Naive thymus-derived CD8-positive, alpha-beta T cell (primary cell): ENCODE measurements around the gene CD24. TPM values are rescaled to one million over a fixed set of nuclear protein-coding genes. Genes with fewer than 3 reads are reported as not detected.
"Not testable (repeated sequence)": the region's sequence is repeated elsewhere in the genome, so short reads cannot be mapped to it uniquely, and the experiment has no call there.

Experiments used
- ATAC-seq, 2 donors: fragments of 150-1000 bp; cut with Tn5 transposase in 1 of 2; sonication (Bioruptor Pico), chemical (Tn5 transposase) in 1 of 2; 1 replicate in 1 of 2; 2 replicates in 1 of 2; pipeline ENCODE4 v1.10.0; 2021; ENCODE audit warnings: mild to moderate bottlenecking in 2 of 2, moderate library complexity in 2 of 2
- POLR2A ChIA-PET: fragments of 350-600 bp; sonication (Branson Sonifier 250); formaldehyde crosslinking; loops from one replicate; lab custom pipeline; 2021; ENCODE audit warnings: antibody characterized with exemption; lab: Charles Lee
- DNase-seq, 10 donors: peaks; one replicate each; pipeline versions ENCODE4 v3.0.0 to v3.0.0-alpha.2; 2020 to 2022
- H3K27ac Mint-ChIP-seq, 10 donors: one replicate each; pipeline ENCODE4 v1.8.0; 2020 to 2022; ENCODE audit warnings: mild to moderate bottlenecking in 10 of 10, mixed read lengths in 10 of 10, moderate library complexity in 4 of 10, inconsistent platforms in 1 of 10
- H3K27me3 Mint-ChIP-seq, 5 donors: one replicate each; pipeline ENCODE4 v1.8.0; 2021 to 2022; ENCODE audit warnings: mixed read lengths in 5 of 5
- H3K36me3 Mint-ChIP-seq, 3 donors: one replicate each; pipeline ENCODE4 v1.8.0; 2020 to 2022; ENCODE audit warnings: mixed read lengths in 3 of 3, mild to moderate bottlenecking in 2 of 3, inconsistent platforms in 1 of 3
- H3K4me1 Mint-ChIP-seq, 4 donors: one replicate each; pipeline ENCODE4 v1.8.0; 2021 to 2022; ENCODE audit warnings: mixed read lengths in 4 of 4
- H3K4me3 Mint-ChIP-seq, 10 donors: one replicate each; pipeline ENCODE4 v1.8.0; 2020 to 2022; ENCODE audit warnings: mild to moderate bottlenecking in 10 of 10, mixed read lengths in 10 of 10, moderate library complexity in 6 of 10, inconsistent platforms in 1 of 10
- H3K9me3 Mint-ChIP-seq, 9 donors: one replicate each; pipeline ENCODE4 v1.8.0; 2020 to 2022; ENCODE audit warnings: mixed read lengths in 9 of 9, mild to moderate bottlenecking in 3 of 9, inconsistent platforms in 1 of 9, moderate library complexity in 1 of 9
- polyA plus RNA-seq, 3 donors: library from polyadenylated mRNA; unstranded; fragments of 300-500 nt; fragmentation: Illumina TruSeq; gene quantifications; one replicate each; pipeline ENCODE4 v1.2.3, GENCODE V29; 2021
- total RNA-seq, 8 experiments: library from RNA in 2 of 8; stranded (reverse) in 2 of 8; gene quantifications; one replicate each; pipeline ENCODE4 v1.2.3 and lab custom pipeline; 2021 to 2026

Gene CD24, protein sequence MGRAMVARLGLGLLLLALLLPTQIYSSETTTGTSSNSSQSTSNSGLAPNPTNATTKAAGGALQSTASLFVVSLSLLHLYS
- total RNA-seq (1 to 10 TPM; 3.4 to 4.4 TPM), polyA plus RNA-seq (under 1 TPM in 1 of 3 donors, not detected in 2; 0.70 TPM), total RNA-seq (lab: John Stamatoyannopoulos, UW) (0 to 0.25 (median 0.04) reads per million in 6 experiments)

DNA sequence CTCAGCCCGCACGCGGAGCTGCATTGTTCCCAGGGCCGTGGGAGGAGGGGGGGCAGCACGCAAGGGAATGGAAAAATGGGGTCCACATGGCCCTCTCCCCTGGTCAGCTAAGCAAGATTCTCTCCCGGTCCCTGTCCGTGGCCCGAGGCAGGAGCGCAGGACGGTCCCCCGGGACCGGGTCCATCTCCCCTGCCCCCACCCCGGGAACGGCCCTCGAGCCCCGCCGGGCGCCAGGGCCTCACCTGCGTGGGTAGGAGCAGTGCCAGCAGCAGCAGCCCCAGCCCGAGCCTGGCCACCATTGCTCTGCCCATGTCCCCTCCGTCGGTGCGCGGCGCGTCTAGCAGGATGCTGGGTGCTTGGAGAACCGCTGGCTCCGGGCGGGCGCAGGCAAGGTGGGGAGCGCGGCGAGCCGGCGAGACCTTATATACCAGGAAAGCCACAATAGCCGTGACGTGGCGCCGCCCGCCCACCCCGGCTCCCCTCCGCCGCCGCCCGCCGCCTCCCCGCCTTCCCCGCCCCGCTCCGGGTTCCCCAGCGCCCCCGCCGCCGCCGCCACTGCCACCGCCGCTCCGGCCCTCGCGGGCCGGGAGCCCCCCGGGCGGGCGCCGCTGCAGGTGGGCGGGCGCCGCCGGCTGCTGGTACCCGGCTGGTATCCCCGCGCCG, at the start of gene CD24:
TSS of gene CD24 (minus strand) at position 394 of the 663 bp plus-strand sequence. CDS start at position 311, 83 bp downstream.
- H3K4me1 Mint-ChIP-seq: peaks cover 7 to 29% (median 14%) of the 10 kb centered on the region in 4 donors
- no peaks in the 10 kb centered on the region for H3K36me3 Mint-ChIP-seq
- DNase-seq: peak in 2 of 10 donors; percentile 16 to 24
- H3K27ac Mint-ChIP-seq: no peak within 1 kb of the TSS
- H3K4me3 Mint-ChIP-seq: peak within 1 kb of the TSS; percentile 59 to 84 (median 77)
- POLR2A ChIA-PET: no interaction called here
- peak; percentile 44 to 57 for ATAC-seq
- H3K27me3 Mint-ChIP-seq: peaks cover 36 to 73% (median 44%) of the 10 kb centered on the region in 5 donors
- no peaks in the 10 kb centered on the region for H3K9me3 Mint-ChIP-seq

DNA sequence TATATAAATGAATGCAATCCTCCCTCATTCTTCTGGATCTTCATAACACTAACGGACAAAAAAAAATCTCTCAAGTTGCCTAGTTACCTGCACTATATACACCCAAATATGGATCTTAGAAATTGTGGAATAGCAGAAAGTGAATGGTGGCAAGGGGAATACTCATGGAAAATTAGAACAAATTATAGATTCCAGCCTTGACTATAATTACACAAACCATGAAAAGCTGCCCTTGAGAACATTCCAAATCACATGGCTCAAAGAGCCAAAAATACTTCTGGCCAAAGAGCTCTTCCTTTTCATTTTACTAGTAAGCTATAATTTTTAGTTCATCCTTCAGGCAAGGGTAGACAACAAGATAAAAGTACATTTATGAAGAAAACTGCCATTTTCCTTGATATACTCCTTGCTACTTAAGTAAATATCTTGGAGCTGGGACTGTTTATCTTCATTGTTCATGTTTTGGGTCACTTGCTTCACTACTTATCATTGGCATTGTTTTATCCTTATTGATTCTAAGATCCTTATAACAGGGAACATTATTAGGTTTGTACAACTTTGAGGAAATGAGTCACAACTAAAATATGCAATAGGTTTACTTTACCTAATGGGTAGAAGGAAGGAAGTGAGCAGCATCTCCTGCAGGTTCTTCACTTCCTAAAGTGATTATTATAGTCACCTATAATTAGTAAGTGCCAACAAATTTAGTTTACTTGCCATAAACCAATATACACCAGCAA, 47.1 kb upstream of the CD24 start:
- DNase-seq (no peak), ATAC-seq (no peak)
- Mint-ChIP-seq H3K36me3 (no peaks in the 10 kb centered on the region), H3K27ac (peak overlapping the region in 1 of 10 donors; percentile 34), H3K9me3 (no peaks in the 10 kb centered on the region), H3K27me3 (peaks cover 0 to 2% (median 0%) of the 10 kb centered on the region in 5 donors), H3K4me3 (no peak overlapping the region), H3K4me1 (no peaks in the 10 kb centered on the region)
- POLR2A ChIA-PET: no interaction called here

DNA sequence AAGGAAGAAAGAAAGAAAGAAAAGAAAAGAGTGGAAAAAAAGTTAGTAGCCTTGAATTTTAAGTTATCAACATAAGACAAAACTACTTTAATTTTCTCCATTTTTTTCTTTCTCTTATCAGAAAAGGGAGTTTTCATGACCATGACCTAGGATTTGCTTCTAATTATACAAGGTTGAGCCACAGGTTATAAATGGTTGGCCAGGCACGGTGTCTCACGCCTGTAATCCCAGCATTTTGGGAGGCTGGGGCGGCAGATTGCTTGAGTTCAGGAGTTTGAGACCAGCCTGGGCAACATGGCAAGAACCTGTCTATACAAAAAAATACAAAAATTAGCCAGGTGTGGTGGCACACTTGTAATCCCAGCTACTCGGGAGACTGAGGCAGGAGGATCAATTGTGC, 45.7 kb upstream of the CD24 start:
- DNase-seq (no peak), ATAC-seq (no peak)
- Mint-ChIP-seq H3K4me3 (no peak overlapping the region), H3K27me3 (peaks cover 0 to 2% (median 1%) of the 10 kb centered on the region in 5 donors), H3K4me1 (no peaks in the 10 kb centered on the region), H3K36me3 (no peaks in the 10 kb centered on the region), H3K9me3 (no peaks in the 10 kb centered on the region), H3K27ac (no peak overlapping the region)
- POLR2A ChIA-PET: no interaction called here

DNA sequence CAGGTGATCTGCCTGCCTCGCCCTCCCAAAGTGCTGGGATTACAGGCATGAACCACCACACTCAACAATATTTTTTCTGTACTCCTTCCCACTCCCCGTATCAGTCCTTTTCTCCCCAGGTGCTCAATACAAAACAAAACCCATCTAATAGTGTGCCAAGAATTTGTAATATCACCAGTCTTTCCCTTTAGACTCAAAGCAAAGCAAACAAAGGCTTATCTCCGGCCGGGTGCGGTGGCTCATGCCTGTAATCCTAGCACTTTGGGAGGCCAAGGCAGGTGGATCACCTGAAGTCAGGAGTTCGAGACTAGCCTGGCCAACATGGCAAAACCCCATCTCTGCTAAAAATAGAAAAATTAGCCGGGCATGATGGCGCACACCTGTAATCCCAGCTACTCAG, 45.1 kb upstream of the CD24 start:
- H3K4me1 Mint-ChIP-seq, H3K27me3 Mint-ChIP-seq, H3K9me3 Mint-ChIP-seq, ATAC-seq, DNase-seq, H3K36me3 Mint-ChIP-seq, POLR2A ChIA-PET, H3K27ac Mint-ChIP-seq, H3K4me3 Mint-ChIP-seq: not testable (repeated sequence)

DNA sequence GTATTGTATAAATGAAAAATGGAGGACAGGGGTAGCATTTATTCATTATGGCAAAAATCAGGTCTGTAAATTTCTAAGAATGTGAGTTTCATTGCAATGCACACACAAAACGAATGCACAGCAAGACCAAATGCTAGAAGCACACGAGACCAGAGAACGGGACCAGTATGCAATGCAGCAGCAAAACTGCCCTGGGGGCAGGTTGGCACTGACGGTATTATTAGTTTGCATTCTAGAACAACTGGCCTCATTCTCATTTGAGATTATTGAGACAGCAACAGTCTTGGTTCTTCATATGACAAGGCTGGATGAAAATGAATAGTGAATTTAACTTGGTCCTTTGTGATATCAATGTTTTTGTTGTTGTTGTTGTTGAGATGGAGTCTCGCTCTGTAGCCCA, 44.5 kb upstream of the CD24 start:
- H3K4me1 Mint-ChIP-seq: no peaks in the 10 kb centered on the region
- H3K9me3 Mint-ChIP-seq: no peaks in the 10 kb centered on the region
- no peak overlapping the region for H3K27ac Mint-ChIP-seq
- peaks cover 0 to 11% (median 3%) of the 10 kb centered on the region in 5 donors for H3K27me3 Mint-ChIP-seq
- no peak for DNase-seq
- ATAC-seq: no peak
- POLR2A ChIA-PET: interaction anchor here (0.6 kb wide), 1 partner anchor 1843 kb away, joined by 3 read pairs; no protein-coding TSS in a partner anchor
- H3K36me3 Mint-ChIP-seq: no peaks in the 10 kb centered on the region
- H3K4me3 Mint-ChIP-seq: no peak overlapping the region

DNA sequence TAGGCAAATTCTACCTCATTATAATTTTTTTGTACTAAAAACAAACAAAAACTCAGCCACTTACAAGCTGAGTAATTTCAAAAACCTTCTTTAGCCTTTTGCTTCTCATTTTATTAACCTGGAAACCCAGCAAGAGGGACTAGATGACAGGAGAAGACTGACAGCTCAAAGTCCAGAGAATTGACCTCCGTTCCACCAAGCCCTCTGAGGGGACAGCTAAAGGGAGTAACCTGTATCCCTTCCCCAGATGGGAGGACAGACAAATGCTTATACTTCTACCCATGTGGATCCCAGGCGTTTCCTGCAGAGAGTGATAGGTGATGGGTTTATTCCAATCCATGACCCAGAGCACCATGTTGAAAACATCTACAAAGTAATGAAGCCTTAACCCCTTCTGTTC, 35.0 kb upstream of the CD24 start:
- H3K4me3 Mint-ChIP-seq: no peak overlapping the region
- peak overlapping the region in 1 of 10 donors; percentile 69 for H3K27ac Mint-ChIP-seq
- DNase-seq (no peak), ATAC-seq (no peak)
- H3K36me3 Mint-ChIP-seq: no peaks in the 10 kb centered on the region
- peaks cover 3 to 7% (median 7%) of the 10 kb centered on the region in 5 donors for H3K27me3 Mint-ChIP-seq
- POLR2A ChIA-PET: no interaction called here
- H3K4me1 Mint-ChIP-seq: no peaks in the 10 kb centered on the region
- no peaks in the 10 kb centered on the region for H3K9me3 Mint-ChIP-seq

DNA sequence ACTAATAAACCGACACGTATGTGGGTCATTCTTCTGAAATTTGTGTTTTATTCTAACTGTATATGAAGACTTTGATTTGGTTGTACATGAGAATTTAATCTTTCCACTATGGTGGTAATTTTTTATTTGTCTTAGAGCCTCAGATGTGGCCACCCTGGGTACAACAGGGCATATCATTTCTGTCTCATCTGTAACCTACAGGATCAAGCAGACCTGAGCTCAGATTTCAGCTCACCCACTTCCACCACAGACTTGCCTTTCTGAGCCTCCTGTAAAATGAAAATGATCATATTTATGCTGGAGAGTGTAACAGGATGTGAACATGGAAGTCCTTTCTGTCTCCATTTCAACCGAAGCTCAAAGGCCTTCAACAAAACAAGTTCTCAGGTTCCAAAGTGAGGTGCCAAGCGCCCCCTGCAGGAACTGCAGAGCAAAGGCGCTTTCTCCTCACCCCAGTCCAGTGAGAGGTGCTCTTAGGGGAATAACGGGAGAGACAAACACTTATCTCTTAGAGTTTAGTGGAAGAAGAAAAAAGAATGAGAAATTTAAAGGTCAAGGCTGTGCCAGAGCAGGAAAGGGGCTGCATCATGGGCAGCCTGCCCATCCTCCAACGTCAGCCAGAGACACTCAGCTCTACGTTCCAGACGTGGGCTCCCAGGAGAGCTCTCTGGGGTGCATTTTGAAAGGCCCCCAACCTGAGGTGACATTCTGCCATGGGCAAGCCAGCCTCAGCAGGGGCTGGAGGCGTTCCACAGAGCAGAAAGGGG, 23.0 kb upstream of the CD24 start:
- H3K4me1 Mint-ChIP-seq: peaks cover 4 to 6% (median 4%) of the 10 kb centered on the region in 4 donors
- H3K4me3 Mint-ChIP-seq: no peak overlapping the region
- peak; percentile 57 to 59 for ATAC-seq
- no peaks in the 10 kb centered on the region for H3K9me3 Mint-ChIP-seq
- DNase-seq: peak in 8 of 10 donors; percentile 12 to 46 (median 32)
- POLR2A ChIA-PET: no interaction called here
- H3K27ac Mint-ChIP-seq: peak overlapping the region in 2 of 10 donors; percentile 5 to 67
- peaks cover 0 to 3% (median 0%) of the 10 kb centered on the region in 5 donors for H3K27me3 Mint-ChIP-seq
- no peaks in the 10 kb centered on the region for H3K36me3 Mint-ChIP-seq

DNA sequence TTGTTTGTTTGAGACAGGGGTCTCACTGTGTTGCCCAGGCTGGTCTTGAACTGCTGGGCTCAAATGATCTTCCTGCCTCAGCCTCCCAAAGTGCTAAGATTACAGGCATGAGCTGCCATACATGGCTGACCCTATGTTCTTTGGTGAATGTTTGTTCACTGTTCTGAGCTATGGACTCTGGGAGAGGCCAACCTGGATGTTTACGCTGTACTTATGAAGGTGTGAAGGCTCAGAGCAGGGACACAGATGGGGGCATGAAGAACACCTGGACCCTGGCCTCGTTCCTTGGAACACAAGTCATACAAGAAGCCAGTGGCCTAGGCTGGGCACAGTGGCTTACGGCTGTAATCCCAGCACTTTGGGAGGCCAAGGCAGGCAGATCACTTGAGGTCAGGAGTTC, 21.1 kb upstream of the CD24 start:
- H3K27ac Mint-ChIP-seq: no peak overlapping the region
- H3K4me3 Mint-ChIP-seq: no peak overlapping the region
- peaks cover 0 to 4% (median 0%) of the 10 kb centered on the region in 5 donors for H3K27me3 Mint-ChIP-seq
- peaks cover 4 to 6% (median 4%) of the 10 kb centered on the region in 4 donors for H3K4me1 Mint-ChIP-seq
- ATAC-seq (no peak), DNase-seq (no peak)
- H3K36me3 Mint-ChIP-seq: no peaks in the 10 kb centered on the region
- H3K9me3 Mint-ChIP-seq: no peaks in the 10 kb centered on the region
- POLR2A ChIA-PET: interaction anchor here (0.6 kb wide), 1 partner anchor 270 kb away, joined by 3 read pairs; no protein-coding TSS in a partner anchor

DNA sequence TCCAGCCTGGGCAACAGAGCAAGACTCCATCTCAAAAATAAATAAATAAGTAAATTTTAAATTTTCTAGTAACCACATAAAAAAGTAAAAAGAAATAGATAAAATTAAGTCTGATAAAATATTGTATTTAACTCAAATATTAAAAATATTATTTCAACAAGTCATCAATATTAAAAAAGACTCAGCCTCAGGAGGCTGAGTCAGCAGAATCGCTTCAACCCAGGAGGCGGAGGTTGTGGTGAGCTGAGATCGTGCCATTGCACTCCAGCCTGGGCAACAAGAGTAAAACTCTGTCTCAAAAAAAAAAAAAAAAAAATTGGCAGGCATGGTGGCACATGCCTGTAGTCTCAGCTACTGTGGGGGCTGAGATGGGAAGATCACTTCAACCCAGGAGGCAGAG, 15.2 kb upstream of the CD24 start:
- H3K27ac Mint-ChIP-seq, ATAC-seq, H3K36me3 Mint-ChIP-seq, H3K9me3 Mint-ChIP-seq, H3K4me1 Mint-ChIP-seq, DNase-seq, POLR2A ChIA-PET, H3K27me3 Mint-ChIP-seq, H3K4me3 Mint-ChIP-seq: not testable (repeated sequence)

DNA sequence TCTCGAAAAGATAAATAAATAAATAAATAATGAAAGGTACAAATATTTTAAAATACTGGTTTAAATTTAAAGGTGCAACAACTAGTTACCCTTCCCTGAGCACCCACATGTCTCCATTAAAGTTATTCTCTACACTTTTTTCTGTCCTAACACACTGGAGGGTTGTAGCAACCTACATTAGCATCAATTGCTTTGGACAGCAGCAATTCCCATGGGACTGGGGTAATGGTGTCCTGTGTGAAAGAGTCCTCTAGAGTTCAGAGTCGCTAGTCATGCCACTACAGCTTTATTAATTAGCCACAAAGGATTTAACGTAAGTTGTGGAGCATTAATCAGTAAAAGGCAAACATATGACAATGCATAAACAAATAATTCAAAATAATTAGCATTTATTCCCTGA, 14.1 kb upstream of the CD24 start:
- no peak overlapping the region for H3K4me3 Mint-ChIP-seq
- H3K27ac Mint-ChIP-seq: no peak overlapping the region
- POLR2A ChIA-PET: no interaction called here
- DNase-seq (no peak), ATAC-seq (no peak)
- H3K36me3 Mint-ChIP-seq: no peaks in the 10 kb centered on the region
- H3K9me3 Mint-ChIP-seq: no peaks in the 10 kb centered on the region
- H3K27me3 Mint-ChIP-seq: peaks cover 0 to 12% (median 7%) of the 10 kb centered on the region in 5 donors
- no peaks in the 10 kb centered on the region for H3K4me1 Mint-ChIP-seq

DNA sequence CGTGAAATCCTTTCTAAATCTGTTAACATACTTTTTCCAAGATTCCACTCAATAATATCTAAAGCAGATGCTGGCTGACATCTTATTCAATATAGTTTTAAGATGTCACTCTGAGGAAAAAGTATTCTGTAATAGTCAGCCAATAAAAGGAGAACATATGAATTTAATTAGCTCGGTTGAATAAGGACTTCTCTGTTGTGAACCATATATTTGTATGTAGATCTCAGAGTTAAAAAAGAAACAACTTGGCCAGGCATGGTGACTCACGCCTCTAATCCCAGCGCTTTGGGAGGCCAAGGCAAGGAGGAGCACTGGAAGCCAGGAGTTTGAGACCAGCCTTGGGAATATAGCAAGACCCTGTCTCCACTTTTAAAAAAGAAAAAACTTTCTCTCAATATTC, 7.4 kb upstream of the CD24 start:
- H3K27me3 Mint-ChIP-seq: peaks cover 10 to 40% (median 29%) of the 10 kb centered on the region in 5 donors
- no peak for ATAC-seq
- peaks cover 0 to 7% (median 3%) of the 10 kb centered on the region in 4 donors for H3K4me1 Mint-ChIP-seq
- no peaks in the 10 kb centered on the region for H3K9me3 Mint-ChIP-seq
- H3K27ac Mint-ChIP-seq: no peak overlapping the region
- POLR2A ChIA-PET: no interaction called here
- no peaks in the 10 kb centered on the region for H3K36me3 Mint-ChIP-seq
- no peak for DNase-seq
- H3K4me3 Mint-ChIP-seq: no peak overlapping the region

DNA sequence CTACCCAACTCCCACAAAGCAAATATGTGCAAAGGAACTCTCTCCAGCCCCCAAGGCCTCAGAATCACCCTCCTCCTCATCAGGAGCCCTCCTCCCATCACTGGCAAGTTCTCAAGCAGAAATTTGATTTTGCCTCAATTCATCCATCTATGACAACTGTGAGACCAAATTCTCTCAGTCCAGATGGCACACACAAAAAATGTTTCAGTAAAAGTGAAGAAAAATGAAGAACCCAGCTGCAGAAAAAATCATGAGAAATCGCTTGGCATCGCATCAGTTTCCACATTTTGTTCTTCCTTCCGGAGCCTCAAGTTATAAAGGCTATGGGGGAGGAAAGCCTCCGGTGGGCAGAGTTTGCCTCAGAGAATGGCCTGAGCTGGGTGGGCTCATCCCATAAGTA, 6.4 kb upstream of the CD24 start:
- ATAC-seq: no peak
- no peaks in the 10 kb centered on the region for H3K9me3 Mint-ChIP-seq

More for the DNA sequence above, 6.4 kb upstream of the CD24 start:
- Mint-ChIP-seq H3K36me3 (no peaks in the 10 kb centered on the region), H3K4me3 (no peak overlapping the region), H3K27ac (no peak overlapping the region), H3K27me3 (peaks cover 14 to 50% (median 31%) of the 10 kb centered on the region in 5 donors), H3K4me1 (peaks cover under 1 to 9% (median 5%) of the 10 kb centered on the region in 4 donors)
- POLR2A ChIA-PET: no interaction called here
- DNase-seq: no peak
